ENCODE data around the gene RAG1. TPM values are rescaled to one million over a fixed set of nuclear protein-coding genes. Genes with fewer than 3 reads are reported as not detected.

RAG1 gene
- polyA plus RNA-seq, 1 of the 3 experiments (the other 2 are of a cell fraction), result 0.08 TPM

DNA sequence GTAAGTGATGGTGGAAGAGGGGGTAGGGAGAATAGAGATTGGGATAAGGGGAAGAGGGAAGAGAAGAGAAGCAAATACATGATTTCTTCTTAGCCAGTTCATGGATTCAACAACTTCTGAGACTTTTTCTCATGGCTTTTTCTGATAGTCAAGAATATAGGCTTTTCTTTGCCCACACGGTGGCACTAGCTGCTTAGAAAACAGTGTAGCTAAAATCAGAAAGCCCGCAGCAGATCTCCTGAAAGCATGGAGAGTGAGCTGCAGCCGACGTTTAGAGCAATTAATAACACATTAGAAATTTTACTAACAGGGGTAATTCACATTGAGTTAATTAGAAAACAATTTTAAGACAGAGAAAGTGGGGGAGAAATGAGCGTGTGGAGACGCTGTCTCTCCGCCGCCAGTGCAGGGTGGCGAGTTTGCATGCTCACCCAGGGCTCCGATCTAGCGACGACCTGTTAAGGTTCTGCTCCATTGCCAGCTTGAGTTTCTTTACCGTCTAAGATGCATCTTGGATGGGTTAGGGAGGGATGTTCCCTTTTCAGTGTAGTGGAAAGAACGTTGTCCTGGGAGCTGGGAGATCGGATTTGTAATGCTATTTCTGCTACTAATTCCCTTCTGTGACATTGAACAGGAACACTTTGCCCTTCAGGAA lies 3.3 kb upstream of the RAG1 start (continued):
- TF ChIP-seq, protein P1, sequence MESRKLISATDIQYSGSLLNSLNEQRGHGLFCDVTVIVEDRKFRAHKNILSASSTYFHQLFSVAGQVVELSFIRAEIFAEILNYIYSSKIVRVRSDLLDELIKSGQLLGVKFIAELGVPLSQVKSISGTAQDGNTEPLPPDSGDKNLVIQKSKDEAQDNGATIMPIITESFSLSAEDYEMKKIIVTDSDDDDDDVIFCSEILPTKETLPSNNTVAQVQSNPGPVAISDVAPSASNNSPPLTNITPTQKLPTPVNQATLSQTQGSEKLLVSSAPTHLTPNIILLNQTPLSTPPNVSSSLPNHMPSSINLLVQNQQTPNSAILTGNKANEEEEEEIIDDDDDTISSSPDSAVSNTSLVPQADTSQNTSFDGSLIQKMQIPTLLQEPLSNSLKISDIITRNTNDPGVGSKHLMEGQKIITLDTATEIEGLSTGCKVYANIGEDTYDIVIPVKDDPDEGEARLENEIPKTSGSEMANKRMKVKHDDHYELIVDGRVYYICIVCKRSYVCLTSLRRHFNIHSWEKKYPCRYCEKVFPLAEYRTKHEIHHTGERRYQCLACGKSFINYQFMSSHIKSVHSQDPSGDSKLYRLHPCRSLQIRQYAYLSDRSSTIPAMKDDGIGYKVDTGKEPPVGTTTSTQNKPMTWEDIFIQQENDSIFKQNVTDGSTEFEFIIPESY (IDR thresholded peaks at IDR 0.05; ENCODE audit: borderline replicate concordance, low read depth), result no peak
- no peak for TF ChIP-seq TEAD4 (IDR thresholded peaks at IDR 0.05; ENCODE audit: borderline replicate concordance, insufficient read depth)

DNA sequence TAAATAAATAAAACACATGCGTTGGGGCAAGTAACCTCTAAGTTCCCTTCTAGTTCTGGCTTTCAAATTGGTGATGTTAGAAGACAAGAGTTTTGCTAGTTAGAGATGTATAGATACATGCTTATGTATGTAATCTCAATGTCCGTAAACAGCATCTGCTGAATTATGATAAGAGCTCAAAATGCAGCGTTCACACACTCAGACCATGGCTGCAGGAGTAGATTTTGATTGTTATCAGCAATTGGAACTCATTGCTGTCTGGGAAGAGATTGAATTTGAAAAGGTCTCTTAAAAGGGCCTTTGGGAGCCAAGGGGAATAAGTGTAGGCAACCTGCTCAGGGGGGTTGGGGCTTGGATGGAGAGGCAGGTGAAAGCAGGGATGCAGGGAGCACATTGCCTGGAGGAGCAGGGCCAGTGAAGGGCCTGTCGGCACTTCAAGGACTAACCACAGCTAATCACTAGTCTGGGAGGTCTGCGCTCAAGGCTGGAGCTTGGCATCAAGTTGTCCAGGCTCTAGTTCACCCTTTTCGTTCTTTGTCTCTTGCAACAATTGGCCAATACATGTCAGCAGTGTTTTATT lies 2.7 kb upstream of the RAG1 start:
- no peaks in the 10 kb centered on the region for H3K9me2 ChIP-seq
- H3K9me3 ChIP-seq, result no peaks in the 10 kb centered on the region
- no peaks in the 10 kb centered on the region for H4K20me1 ChIP-seq (ENCODE audit: insufficient read depth)
- H3K27me3 ChIP-seq (ENCODE audit: insufficient read depth), result no peaks in the 10 kb centered on the region
- H3K27ac ChIP-seq (ENCODE audit: low read depth in 2 of 2, low read length in 1 of 2), result peak overlapping the region in 1 of 2 experiments; percentile 100; a peak in 2 of 4 replicates
- peak overlapping the region; percentile 77; the same call in 1 of the 2 replicates for H2AFZ ChIP-seq (ENCODE audit: low read depth)
- H3K9ac ChIP-seq, result no peak overlapping the region
- H3K4me3 ChIP-seq (ENCODE audit: low read depth in 2 of 2, low read length in 1 of 2), result peak overlapping the region; percentile 48 to 67
- no peaks in the 10 kb centered on the region for H3K36me3 ChIP-seq (replicated peaks in 1 of 2; ENCODE audit: control insufficient read depth in 1 of 2, insufficient read depth in 2 of 2, low read length in 1 of 2)
- 51% methylated on average over 6 of the region's 6 CpGs for WGBS (ENCODE audit: low lambda C conversion rate)
- H3K79me2 ChIP-seq (ENCODE audit: insufficient read depth), result no peaks in the 10 kb centered on the region
- peaks cover 0 to 32% of the 10 kb centered on the region in 2 experiments; a peak in 2 of 4 replicates for H3K4me1 ChIP-seq (ENCODE audit: control insufficient read depth in 1 of 2, insufficient read depth in 2 of 2, low read depth in 1 of 2, low read length in 1 of 2)
- peak overlapping the region; percentile 74 for H3K4me2 ChIP-seq
- POLR2A ChIA-PET, result interaction anchor here (1.0 to 2.7 kb wide), 13 partner anchors 11 to 182 kb away, joined by 3 to 43 read pairs (median 5); partner anchors contain the start of gene TRAF6
- CTCF ChIA-PET, result interaction anchor here (0.7 to 8.2 kb wide), 55 partner anchors 11 to 533 kb away, joined by 3 to 199 read pairs (median 7); partner anchors contain the start of genes IFTAP, RAG2 and TRAF6
- H3F3A ChIP-seq (replicated peaks; ENCODE audit: insufficient read depth), result no peaks in the 10 kb centered on the region
- peak; percentile 57 for DNase-seq
- TF ChIP-seq ELF1 (IDR thresholded peaks at IDR 0.05) (no peak), MXI1 (IDR thresholded peaks at IDR 0.05; ENCODE audit: low read depth, low read length) (peak; percentile 36; the same call in 1 of the 2 replicates), YY1 (IDR thresholded peaks at IDR 0.05; ENCODE audit: low read depth) (no peak), RXRA (IDR thresholded peaks at IDR 0.05; ENCODE audit: borderline replicate concordance, low read depth) (no peak), RAD21 (IDR thresholded peaks at IDR 0.05; ENCODE audit: low read length) (peak; percentile 28; the same call in 1 of the 2 replicates), MEF2A (IDR thresholded peaks at IDR 0.05; ENCODE audit: borderline replicate concordance, low read depth) (no peak), NFIC (IDR thresholded peaks at IDR 0.05; ENCODE audit: borderline replicate concordance) (no peak), RFX5 (IDR thresholded peaks at IDR 0.05; ENCODE audit: low read length) (no peak; the same call in 1 of the 2 replicates), CHD2 (IDR thresholded peaks at IDR 0.05; ENCODE audit: low read length, partially characterized antibody) (peak; percentile 84), EP300 (IDR thresholded peaks at IDR 0.05; ENCODE audit: borderline replicate concordance in 1 of 2, low read depth in 1 of 2, low read length in 1 of 2) (peak in 1 of 2 experiments; percentile 98; a peak in 2 of 4 replicates), TAF1 (IDR thresholded peaks at IDR 0.05; ENCODE audit: borderline replicate concordance, low read depth, low read length) (no peak), GATA2 (CRISPR knock-in tag; IDR thresholded peaks at IDR 0.05) (peak; percentile 100), FOXJ3 (CRISPR knock-in tag; IDR thresholded peaks at IDR 0.05) (peak; percentile 97), FOXM1 (IDR thresholded peaks at IDR 0.05; ENCODE audit: low read depth) (peak; percentile 11; the same call in 1 of the 2 replicates), POLR2AphosphoS5 (IDR thresholded peaks at IDR 0.05; ENCODE audit: low read depth, low read length) (no peak), NRF1 (IDR thresholded peaks at IDR 0.05; ENCODE audit: low read depth, low read length) (no peak), SIN3A (IDR thresholded peaks at IDR 0.05; ENCODE audit: borderline replicate concordance, low read depth, low read length) (no peak)
- TF ChIP-seq, protein P2, sequence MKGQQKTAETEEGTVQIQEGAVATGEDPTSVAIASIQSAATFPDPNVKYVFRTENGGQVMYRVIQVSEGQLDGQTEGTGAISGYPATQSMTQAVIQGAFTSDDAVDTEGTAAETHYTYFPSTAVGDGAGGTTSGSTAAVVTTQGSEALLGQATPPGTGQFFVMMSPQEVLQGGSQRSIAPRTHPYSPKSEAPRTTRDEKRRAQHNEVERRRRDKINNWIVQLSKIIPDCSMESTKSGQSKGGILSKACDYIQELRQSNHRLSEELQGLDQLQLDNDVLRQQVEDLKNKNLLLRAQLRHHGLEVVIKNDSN (IDR thresholded peaks at IDR 0.05; ENCODE audit: borderline replicate concordance, low read depth), result no peak
- TF ChIP-seq, protein P1 (IDR thresholded peaks at IDR 0.05; ENCODE audit: borderline replicate concordance, low read depth), result no peak
- TF ChIP-seq, protein P3, sequence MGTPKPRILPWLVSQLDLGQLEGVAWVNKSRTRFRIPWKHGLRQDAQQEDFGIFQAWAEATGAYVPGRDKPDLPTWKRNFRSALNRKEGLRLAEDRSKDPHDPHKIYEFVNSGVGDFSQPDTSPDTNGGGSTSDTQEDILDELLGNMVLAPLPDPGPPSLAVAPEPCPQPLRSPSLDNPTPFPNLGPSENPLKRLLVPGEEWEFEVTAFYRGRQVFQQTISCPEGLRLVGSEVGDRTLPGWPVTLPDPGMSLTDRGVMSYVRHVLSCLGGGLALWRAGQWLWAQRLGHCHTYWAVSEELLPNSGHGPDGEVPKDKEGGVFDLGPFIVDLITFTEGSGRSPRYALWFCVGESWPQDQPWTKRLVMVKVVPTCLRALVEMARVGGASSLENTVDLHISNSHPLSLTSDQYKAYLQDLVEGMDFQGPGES (IDR thresholded peaks at IDR 0.05; ENCODE audit: low read depth, low read length), result no peak
- TF ChIP-seq, protein P4, sequence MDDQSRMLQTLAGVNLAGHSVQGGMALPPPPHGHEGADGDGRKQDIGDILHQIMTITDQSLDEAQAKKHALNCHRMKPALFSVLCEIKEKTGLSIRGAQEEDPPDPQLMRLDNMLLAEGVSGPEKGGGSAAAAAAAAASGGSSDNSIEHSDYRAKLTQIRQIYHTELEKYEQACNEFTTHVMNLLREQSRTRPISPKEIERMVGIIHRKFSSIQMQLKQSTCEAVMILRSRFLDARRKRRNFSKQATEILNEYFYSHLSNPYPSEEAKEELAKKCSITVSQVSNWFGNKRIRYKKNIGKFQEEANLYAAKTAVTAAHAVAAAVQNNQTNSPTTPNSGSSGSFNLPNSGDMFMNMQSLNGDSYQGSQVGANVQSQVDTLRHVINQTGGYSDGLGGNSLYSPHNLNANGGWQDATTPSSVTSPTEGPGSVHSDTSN (IDR thresholded peaks at IDR 0.05), result no peak

Measured in SK-N-SH (cell line).